HepG2 (cell line): ENCODE data around the gene ACTL7B. TPM values are rescaled to one million over a fixed set of nuclear protein-coding genes. Genes with fewer than 3 reads are reported as not detected.
A peak's percentile ranks its signal among the peaks of the same experiment; 100 is the strongest.

Experiments used
- E2F5 ChIP-seq: sonication (generic); formaldehyde crosslinking; conservative IDR thresholded peaks from 2 replicates; pipeline ENCODE4 v1.4.0; 2020; ENCODE audit warnings: missing genetic modification reagents
- FOXK2 ChIP-seq: fragments of 450-650 bp; IDR thresholded peaks from 2 replicates; pipeline ENCODE4 v1.6.1; 2016
- FOXM1 ChIP-seq: sonication (generic); formaldehyde crosslinking; IDR thresholded peaks from 2 replicates; pipeline ENCODE4 v1.5.0; 2020; ENCODE audit warnings: missing genetic modification reagents
- KDM4B ChIP-seq: sonication (generic); formaldehyde crosslinking; IDR thresholded peaks from 2 replicates; pipeline ENCODE4 v1.4.0; 2020; ENCODE audit warnings: missing genetic modification reagents
- LCORL ChIP-seq, 2 experiments: fragments of 450-650 bp in 1 of 2; sonication (generic) in 1 of 2; formaldehyde crosslinking in 1 of 2; IDR thresholded peaks; 2 replicates each; pipeline versions ENCODE4 v1.5.0 to v1.6.1; 2017 to 2020; ENCODE audit warnings: antibody characterized with exemption in 1 of 2, missing genetic modification reagents in 1 of 2
- NFKBIZ ChIP-seq: IDR thresholded peaks from 2 replicates; pipeline ENCODE4 v1.6.1; 2018; ENCODE audit warnings: missing genetic modification reagents, missing compliant biosample characterization
- NONO ChIP-seq, 2 experiments: fragments of 450-650 bp in 1 of 2; sonication (generic) in 1 of 2; formaldehyde crosslinking in 1 of 2; IDR thresholded peaks in 1 of 2; conservative IDR thresholded peaks in 1 of 2; 2 replicates each; pipeline versions ENCODE4 v1.6.1 to v1.8.0; 2017 to 2022; ENCODE audit warnings: mild to moderate bottlenecking in 1 of 2, missing genetic modification reagents in 1 of 2, moderate library complexity in 1 of 2
- POLR2G ChIP-seq: fragments of 200-400 bp; formaldehyde crosslinking; IDR thresholded peaks from 2 replicates; pipeline ENCODE4 v1.6.1; 2018; ENCODE audit warnings: mild to moderate bottlenecking, low read depth, low read length, moderate library complexity
- SIN3A ChIP-seq: IDR thresholded peaks from 2 replicates; pipeline ENCODE4 v1.6.1; 2011; ENCODE audit warnings: low read depth, mild to moderate bottlenecking, control low read depth, low read length, borderline replicate concordance
- SPEN ChIP-seq: sonication (generic); formaldehyde crosslinking; IDR thresholded peaks from 2 replicates; pipeline ENCODE4 v1.5.1; 2020; ENCODE audit warnings: low read depth, mild to moderate bottlenecking, missing genetic modification reagents
- ZNF296 ChIP-seq: sonication (generic); formaldehyde crosslinking; conservative IDR thresholded peaks from 2 replicates; pipeline ENCODE4 v1.5.0; 2020; ENCODE audit warnings: mild to moderate bottlenecking, missing genetic modification reagents
- ZNF484 ChIP-seq: sonication (generic); formaldehyde crosslinking; IDR thresholded peaks from 2 replicates; pipeline ENCODE4 v1.5.1; 2020; ENCODE audit warnings: mild to moderate bottlenecking, low read depth, missing genetic modification reagents, borderline replicate concordance
- polyA plus RNA-seq, 8 experiments: library from polyadenylated mRNA; depleted of rRNA in 3 of 8; stranded (reverse) in 7 of 8; unstranded in 1 of 8; fragments of >200 nt; fragmentation: Illumina TruSeq in 4 of 8; extraction: Trizol in 4 of 8; gene quantifications; 2 replicates each; pipeline versions ENCODE4 v1.2.1 to v1.2.3, GENCODE V29; 2011 to 2016; ENCODE audit warnings: low read depth in 4 of 8, missing spikeins in 1 of 8, mixed read lengths in 1 of 8; ENCODE audit not compliant: insufficient read depth in 1 of 8
- total RNA-seq, 5 experiments: library from RNA; depleted of rRNA; stranded (reverse); fragments of >200 nt; fragmentation: Illumina TruSeq; extraction: Trizol; gene quantifications; 2 replicates each; pipeline ENCODE4 v1.2.3, GENCODE V29; 2016; ENCODE audit warnings: low read depth in 1 of 5
- TF ChIP-seq, protein P1 (sequence below): sonication (generic); formaldehyde crosslinking; IDR thresholded peaks from 2 replicates; pipeline ENCODE4 v1.5.0; 2020; ENCODE audit warnings: missing genetic modification reagents
- TF ChIP-seq, protein P2 (sequence below), 2 experiments: fragments of 450-650 bp in 1 of 2; sonication (generic) in 1 of 2; formaldehyde crosslinking in 1 of 2; IDR thresholded peaks; 2 replicates each; pipeline versions ENCODE4 v1.6.1 to v1.8.0; 2016 to 2022; ENCODE audit warnings: antibody characterized with exemption in 1 of 2, mild to moderate bottlenecking in 1 of 2, missing genetic modification reagents in 1 of 2
- TF ChIP-seq, protein P3 (sequence below): sonication (generic); formaldehyde crosslinking; conservative IDR thresholded peaks from 2 replicates; pipeline ENCODE4 v1.4.0; 2020; ENCODE audit warnings: missing genetic modification reagents
- TF ChIP-seq, protein P4 (sequence below): IDR thresholded peaks from 2 replicates; pipeline ENCODE4 v1.6.1; 2016; ENCODE audit warnings: missing genetic modification reagents, missing compliant biosample characterization

The ACTL7B gene
- total and polyA plus RNA-seq, 2 of the 13 experiments (the other 11 are each of a cell fraction or from before 2014, with no cell fraction given) = 0.07 to 0.11 TPM

DNA sequence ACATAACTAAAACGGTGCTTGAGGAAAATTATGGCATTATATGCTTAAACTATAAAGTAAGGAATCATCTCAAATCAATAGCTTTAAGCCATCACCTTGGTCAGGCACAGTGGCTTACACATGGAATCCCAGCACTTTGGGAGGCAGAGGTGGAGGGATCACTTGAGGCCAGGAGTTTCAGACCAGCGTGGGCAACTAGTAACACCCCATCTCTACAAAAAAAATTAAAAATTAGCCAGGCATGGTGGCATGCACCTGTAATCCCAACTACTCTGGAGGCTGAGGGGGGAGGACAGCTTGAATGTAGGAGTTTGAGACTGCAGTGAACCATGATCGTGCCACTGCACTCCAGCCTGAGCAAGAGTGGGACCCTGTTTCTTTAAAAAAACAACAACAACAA is 28.9 kb upstream of the ACTL7B start (continued):
- TF ChIP-seq SPEN (CRISPR knock-in tag) = no peak
- TF ChIP-seq, protein P1, sequence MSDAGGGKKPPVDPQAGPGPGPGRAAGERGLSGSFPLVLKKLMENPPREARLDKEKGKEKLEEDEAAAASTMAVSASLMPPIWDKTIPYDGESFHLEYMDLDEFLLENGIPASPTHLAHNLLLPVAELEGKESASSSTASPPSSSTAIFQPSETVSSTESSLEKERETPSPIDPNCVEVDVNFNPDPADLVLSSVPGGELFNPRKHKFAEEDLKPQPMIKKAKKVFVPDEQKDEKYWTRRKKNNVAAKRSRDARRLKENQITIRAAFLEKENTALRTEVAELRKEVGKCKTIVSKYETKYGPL (CRISPR knock-in tag) = no peak
- TF ChIP-seq, protein P2, sequence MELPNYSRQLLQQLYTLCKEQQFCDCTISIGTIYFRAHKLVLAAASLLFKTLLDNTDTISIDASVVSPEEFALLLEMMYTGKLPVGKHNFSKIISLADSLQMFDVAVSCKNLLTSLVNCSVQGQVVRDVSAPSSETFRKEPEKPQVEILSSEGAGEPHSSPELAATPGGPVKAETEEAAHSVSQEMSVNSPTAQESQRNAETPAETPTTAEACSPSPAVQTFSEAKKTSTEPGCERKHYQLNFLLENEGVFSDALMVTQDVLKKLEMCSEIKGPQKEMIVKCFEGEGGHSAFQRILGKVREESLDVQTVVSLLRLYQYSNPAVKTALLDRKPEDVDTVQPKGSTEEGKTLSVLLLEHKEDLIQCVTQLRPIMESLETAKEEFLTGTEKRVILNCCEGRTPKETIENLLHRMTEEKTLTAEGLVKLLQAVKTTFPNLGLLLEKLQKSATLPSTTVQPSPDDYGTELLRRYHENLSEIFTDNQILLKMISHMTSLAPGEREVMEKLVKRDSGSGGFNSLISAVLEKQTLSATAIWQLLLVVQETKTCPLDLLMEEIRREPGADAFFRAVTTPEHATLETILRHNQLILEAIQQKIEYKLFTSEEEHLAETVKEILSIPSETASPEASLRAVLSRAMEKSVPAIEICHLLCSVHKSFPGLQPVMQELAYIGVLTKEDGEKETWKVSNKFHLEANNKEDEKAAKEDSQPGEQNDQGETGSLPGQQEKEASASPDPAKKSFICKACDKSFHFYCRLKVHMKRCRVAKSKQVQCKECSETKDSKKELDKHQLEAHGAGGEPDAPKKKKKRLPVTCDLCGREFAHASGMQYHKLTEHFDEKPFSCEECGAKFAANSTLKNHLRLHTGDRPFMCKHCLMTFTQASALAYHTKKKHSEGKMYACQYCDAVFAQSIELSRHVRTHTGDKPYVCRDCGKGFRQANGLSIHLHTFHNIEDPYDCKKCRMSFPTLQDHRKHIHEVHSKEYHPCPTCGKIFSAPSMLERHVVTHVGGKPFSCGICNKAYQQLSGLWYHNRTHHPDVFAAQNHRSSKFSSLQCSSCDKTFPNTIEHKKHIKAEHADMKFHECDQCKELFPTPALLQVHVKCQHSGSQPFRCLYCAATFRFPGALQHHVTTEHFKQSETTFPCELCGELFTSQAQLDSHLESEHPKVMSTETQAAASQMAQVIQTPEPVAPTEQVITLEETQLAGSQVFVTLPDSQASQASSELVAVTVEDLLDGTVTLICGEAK (IDR thresholded peaks at IDR 0.05) = no peak
- TF ChIP-seq, protein P2 (CRISPR knock-in tag; IDR thresholded peaks at IDR 0.05) = no peak
- TF ChIP-seq ZNF296 (CRISPR knock-in tag) = no peak
- TF ChIP-seq ZNF484 = no peak
- TF ChIP-seq FOXK2 = no peak
- TF ChIP-seq NONO (IDR thresholded peaks at IDR 0.05) = no peak
- TF ChIP-seq NONO (CRISPR knock-in tag; conservative IDR thresholded peaks at IDR 0.05) = no peak
- no peak for TF ChIP-seq KDM4B (CRISPR knock-in tag)
- TF ChIP-seq, protein P3, sequence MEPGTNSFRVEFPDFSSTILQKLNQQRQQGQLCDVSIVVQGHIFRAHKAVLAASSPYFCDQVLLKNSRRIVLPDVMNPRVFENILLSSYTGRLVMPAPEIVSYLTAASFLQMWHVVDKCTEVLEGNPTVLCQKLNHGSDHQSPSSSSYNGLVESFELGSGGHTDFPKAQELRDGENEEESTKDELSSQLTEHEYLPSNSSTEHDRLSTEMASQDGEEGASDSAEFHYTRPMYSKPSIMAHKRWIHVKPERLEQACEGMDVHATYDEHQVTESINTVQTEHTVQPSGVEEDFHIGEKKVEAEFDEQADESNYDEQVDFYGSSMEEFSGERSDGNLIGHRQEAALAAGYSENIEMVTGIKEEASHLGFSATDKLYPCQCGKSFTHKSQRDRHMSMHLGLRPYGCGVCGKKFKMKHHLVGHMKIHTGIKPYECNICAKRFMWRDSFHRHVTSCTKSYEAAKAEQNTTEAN (CRISPR knock-in tag) = no peak
- no peak for TF ChIP-seq E2F5 (CRISPR knock-in tag)
- TF ChIP-seq SIN3A = peak; percentile 50; the same call in 1 of the 2 replicates
- TF ChIP-seq LCORL (IDR thresholded peaks at IDR 0.05) = no peak
- no peak for TF ChIP-seq LCORL (CRISPR knock-in tag; IDR thresholded peaks at IDR 0.05)
- peak; percentile 86 for TF ChIP-seq POLR2G
- no peak for TF ChIP-seq FOXM1 (CRISPR knock-in tag)
- TF ChIP-seq NFKBIZ (CRISPR knock-in tag) = no peak
- TF ChIP-seq, protein P4, sequence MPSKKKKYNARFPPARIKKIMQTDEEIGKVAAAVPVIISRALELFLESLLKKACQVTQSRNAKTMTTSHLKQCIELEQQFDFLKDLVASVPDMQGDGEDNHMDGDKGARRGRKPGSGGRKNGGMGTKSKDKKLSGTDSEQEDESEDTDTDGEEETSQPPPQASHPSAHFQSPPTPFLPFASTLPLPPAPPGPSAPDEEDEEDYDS (CRISPR knock-in tag) = 0 out of 2 replicates have a peak, but pooled peaks have one; percentile 31
